Measurements from ENCODE around the gene HYDIN.

The HYDIN gene

GRCh38 chr16:71242036-71242435 is 11.5 kb upstream of the HYDIN start:
- H3K9ac ChIP-seq (ENCODE audit: low read depth, low read length, poor library complexity, severe bottlenecking): no peak overlapping the region
- H3K9me2 ChIP-seq (replicated peaks; ENCODE audit: low read depth, low read length): no peaks in the 10 kb centered on the region
- H2AFZ ChIP-seq (ENCODE audit: low read length): no peak overlapping the region
- H3K79me2 ChIP-seq (ENCODE audit: insufficient read depth, low read length): no peaks in the 10 kb centered on the region
- TF ChIP-seq CTCF (conservative IDR thresholded peaks at IDR 0.05; ENCODE audit: low read length) (no peak), EZH2phosphoT487 (IDR thresholded peaks at IDR 0.05; ENCODE audit: borderline replicate concordance) (no peak)
- no peak overlapping the region for H3K4me2 ChIP-seq (ENCODE audit: low read depth, low read length, poor library complexity, severe bottlenecking)
- H3K36me3 ChIP-seq (ENCODE audit: insufficient read depth, low read length): no peaks in the 10 kb centered on the region
- no peaks in the 10 kb centered on the region for H3F3A ChIP-seq (ENCODE audit: low read depth)
- H3K27me3 ChIP-seq (ENCODE audit: insufficient read depth, low read length, poor library complexity, severe bottlenecking): no peaks in the 10 kb centered on the region
- H3K9me3 ChIP-seq (ENCODE audit: insufficient read depth, low read depth, low read length): no peaks in the 10 kb centered on the region
- H4K20me1 ChIP-seq (ENCODE audit: insufficient read depth, low read length, poor library complexity, severe bottlenecking): no peaks in the 10 kb centered on the region
- no peak overlapping the region for H3K4me3 ChIP-seq (ENCODE audit: low read length, poor library complexity, severe bottlenecking)
- no peaks in the 10 kb centered on the region for H3K4me1 ChIP-seq (ENCODE audit: insufficient read depth, low read length, poor library complexity, severe bottlenecking)

GRCh38 chr16:71229344-71229743 is 1.2 kb downstream of the HYDIN start:
- TF ChIP-seq CTCF (conservative IDR thresholded peaks at IDR 0.05; ENCODE audit: low read length) (no peak), EZH2phosphoT487 (IDR thresholded peaks at IDR 0.05; ENCODE audit: borderline replicate concordance) (no peak)
- Histone ChIP-seq H3K79me2 (ENCODE audit: insufficient read depth, low read length) (no peaks in the 10 kb centered on the region), H3K4me2 (ENCODE audit: low read depth, low read length, poor library complexity, severe bottlenecking) (no peak overlapping the region)

GRCh38 chr16:71226229-71227141 is 4.0 kb downstream of the HYDIN start:
- no peaks in the 10 kb centered on the region for H3K9me2 ChIP-seq (replicated peaks; ENCODE audit: low read depth, low read length)
- H2AFZ ChIP-seq (ENCODE audit: low read length): no peak overlapping the region
- peaks cover 3% of the 10 kb centered on the region; the same call in 1 of the 2 replicates for H3K9me3 ChIP-seq (ENCODE audit: insufficient read depth, low read depth, low read length)
- H3K4me3 ChIP-seq (ENCODE audit: low read length, poor library complexity, severe bottlenecking): no peak overlapping the region
- H3K4me1 ChIP-seq (ENCODE audit: insufficient read depth, low read length, poor library complexity, severe bottlenecking): no peaks in the 10 kb centered on the region
- no peak overlapping the region for H3K4me2 ChIP-seq (ENCODE audit: low read depth, low read length, poor library complexity, severe bottlenecking)
- no peak for TF ChIP-seq CTCF (conservative IDR thresholded peaks at IDR 0.05; ENCODE audit: low read length)
- TF ChIP-seq EZH2phosphoT487 (IDR thresholded peaks at IDR 0.05; ENCODE audit: borderline replicate concordance): no peak
- no peaks in the 10 kb centered on the region for H3K27me3 ChIP-seq (ENCODE audit: insufficient read depth, low read length, poor library complexity, severe bottlenecking)
- no peak overlapping the region for H3K9ac ChIP-seq (ENCODE audit: low read depth, low read length, poor library complexity, severe bottlenecking)
- no peaks in the 10 kb centered on the region for H3K36me3 ChIP-seq (ENCODE audit: insufficient read depth, low read length)
- H3K79me2 ChIP-seq (ENCODE audit: insufficient read depth, low read length): no peaks in the 10 kb centered on the region
- no peaks in the 10 kb centered on the region for H3F3A ChIP-seq (ENCODE audit: low read depth)
- H4K20me1 ChIP-seq (ENCODE audit: insufficient read depth, low read length, poor library complexity, severe bottlenecking): no peaks in the 10 kb centered on the region

More at GRCh38 chr16:71229344-71229743, 1.2 kb downstream of the HYDIN start:
- H3K4me3 ChIP-seq (ENCODE audit: low read length, poor library complexity, severe bottlenecking): no peak overlapping the region
- no peaks in the 10 kb centered on the region for H3K4me1 ChIP-seq (ENCODE audit: insufficient read depth, low read length, poor library complexity, severe bottlenecking)
- no peaks in the 10 kb centered on the region for H3K36me3 ChIP-seq (ENCODE audit: insufficient read depth, low read length)
- H2AFZ ChIP-seq (ENCODE audit: low read length): no peak overlapping the region
- no peaks in the 10 kb centered on the region for H3F3A ChIP-seq (ENCODE audit: low read depth)
- H3K9ac ChIP-seq (ENCODE audit: low read depth, low read length, poor library complexity, severe bottlenecking): no peak overlapping the region
- H3K9me2 ChIP-seq (replicated peaks; ENCODE audit: low read depth, low read length): no peaks in the 10 kb centered on the region
- peaks cover 3% of the 10 kb centered on the region; the same call in 1 of the 2 replicates for H3K9me3 ChIP-seq (ENCODE audit: insufficient read depth, low read depth, low read length)
- no peaks in the 10 kb centered on the region for H4K20me1 ChIP-seq (ENCODE audit: insufficient read depth, low read length, poor library complexity, severe bottlenecking)
- no peaks in the 10 kb centered on the region for H3K27me3 ChIP-seq (ENCODE audit: insufficient read depth, low read length, poor library complexity, severe bottlenecking)

Measured in Loucy (cell line).